GOT3 (cell line): Measurements from ENCODE around the gene ADH4.

Source experiments
- DNase-seq: peaks from one replicate; lab custom pipeline; 2025; ENCODE audit warnings: mixed read lengths; lab: John Stamatoyannopoulos, UW

The ADH4 gene

DNA sequence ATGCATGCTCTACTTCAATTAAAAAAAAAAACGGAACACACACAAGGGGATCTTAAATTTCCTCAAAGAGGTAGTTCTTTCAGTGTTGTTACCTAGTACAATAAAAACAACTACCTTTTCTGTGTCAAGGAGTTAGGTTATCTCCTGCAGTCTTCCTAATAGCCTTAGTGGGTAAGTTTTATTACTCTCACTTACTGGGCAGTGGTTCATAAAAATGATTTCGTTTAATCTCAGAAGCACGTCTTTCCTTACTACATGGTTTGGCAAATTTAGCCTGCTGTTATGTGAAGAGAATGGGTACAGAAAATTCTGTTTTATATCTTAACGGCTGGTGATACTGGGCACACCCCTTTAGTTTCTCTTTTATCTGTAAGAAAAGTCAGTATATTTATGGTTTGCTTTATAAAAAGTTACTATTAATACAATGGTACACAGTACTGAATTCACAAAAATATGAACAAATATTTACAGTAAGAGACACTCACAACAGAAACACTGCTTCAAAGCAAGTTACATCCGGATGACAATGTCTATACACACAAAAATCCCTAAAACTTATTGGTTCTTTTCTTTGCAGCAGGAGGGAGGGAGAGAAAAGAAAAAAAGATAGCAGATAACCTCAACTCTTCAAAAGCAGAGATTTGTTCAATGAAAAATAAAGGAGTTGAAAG lies 64.3 kb downstream of the ADH4 start:
- DNase-seq = no peak

DNA sequence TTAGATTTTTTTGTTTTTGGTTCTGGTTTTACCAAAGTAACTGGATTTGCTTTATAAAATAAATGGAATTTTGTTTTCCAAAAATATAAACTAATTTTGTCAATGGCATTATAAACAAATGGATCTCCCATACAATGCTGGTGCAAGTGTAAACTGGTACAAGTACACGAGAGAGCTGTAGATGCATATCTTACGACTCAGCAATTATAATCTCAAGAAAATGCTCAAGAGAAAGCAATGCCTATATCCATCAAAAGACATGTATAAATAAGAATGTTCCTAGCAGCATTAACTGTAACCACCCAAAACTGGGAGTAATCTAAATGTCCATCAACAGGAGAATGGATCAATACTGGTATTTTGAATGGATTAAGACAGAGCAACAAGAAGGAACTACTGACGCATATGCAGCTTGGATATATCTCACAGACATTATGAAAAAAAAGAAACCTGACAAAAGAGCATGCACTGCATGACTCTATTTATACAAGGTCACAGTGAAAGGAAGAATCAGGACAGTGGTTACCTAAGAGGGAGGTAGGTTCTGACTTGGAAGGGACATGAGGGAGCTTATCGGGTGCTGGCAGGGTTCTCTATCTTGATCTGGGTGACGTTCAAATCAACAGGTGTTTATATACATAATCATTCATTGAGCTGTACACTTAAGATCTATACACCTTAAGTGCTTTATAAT lies 65.0 kb downstream of the ADH4 start:
- DNase-seq = no peak

DNA sequence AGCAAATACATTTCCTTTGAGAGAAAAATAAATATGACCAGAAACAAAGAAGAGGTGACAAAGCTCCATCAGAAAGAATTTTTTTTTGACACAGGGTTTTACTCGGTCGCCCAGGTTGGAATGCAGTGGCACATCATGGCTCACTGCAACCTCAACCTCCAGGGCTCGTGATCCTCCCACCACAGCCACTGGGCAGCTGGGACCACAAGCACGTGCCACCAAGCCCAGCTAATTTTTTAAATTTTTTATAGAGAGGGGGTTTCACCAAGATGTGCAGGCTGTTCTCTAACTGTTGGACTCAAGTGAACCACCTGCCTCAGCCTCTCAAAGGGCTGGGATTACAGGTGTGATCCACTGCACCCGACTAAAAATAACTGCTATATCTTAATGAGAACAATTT lies 65.8 kb downstream of the ADH4 start:
- no peak for DNase-seq

DNA sequence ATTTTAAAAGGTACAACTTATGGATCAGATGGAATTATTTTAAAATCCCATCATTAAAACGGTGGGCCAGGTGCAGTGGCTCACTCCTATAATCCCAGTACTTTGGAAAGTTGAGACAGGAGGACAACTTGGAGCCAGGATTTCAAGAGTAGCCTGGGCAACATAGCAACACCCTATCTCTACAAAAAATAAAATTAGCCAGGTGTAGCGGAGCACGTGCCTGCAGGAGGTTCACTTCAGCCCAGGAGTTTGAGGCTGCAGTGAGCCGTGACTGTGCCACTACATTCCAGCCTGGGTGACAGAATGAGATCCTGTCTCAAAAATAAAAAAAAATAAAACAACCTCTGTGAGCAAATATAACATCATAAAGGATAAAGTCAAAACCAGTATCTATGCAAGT lies 66.9 kb downstream of the ADH4 start:
- no peak for DNase-seq

DNA sequence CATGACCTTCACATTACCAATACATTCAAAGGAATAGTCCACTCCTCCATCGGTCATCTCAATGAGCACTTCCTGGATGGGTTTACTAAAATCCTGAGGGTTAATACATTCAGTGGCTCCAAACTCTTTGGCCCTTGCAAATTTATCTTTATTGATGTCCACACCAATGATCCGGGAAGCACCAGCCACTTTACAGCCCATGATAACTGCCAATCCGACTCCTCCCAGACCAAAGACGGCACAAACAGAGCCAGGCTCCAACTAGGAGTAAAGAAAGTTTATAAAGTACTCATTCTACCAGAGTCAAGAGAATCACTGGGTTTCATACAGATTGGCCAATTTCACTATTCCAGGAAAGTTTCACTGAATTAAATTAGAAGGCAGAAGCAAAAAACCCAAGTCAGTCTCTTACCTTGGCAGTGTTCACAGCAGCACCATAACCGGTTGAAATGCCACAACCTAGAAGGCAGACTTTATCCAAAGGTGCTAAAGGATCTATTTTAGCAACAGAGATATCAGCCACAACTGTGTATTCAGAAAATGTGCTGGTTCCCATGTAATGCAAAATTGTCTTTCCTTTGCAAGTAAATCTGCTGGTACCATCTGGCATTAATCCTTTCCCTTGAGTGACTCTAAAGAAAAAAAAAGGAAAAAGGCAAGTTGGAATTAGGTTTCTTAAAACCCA lies 67.7 kb downstream of the ADH4 start:
- no peak for DNase-seq

DNA sequence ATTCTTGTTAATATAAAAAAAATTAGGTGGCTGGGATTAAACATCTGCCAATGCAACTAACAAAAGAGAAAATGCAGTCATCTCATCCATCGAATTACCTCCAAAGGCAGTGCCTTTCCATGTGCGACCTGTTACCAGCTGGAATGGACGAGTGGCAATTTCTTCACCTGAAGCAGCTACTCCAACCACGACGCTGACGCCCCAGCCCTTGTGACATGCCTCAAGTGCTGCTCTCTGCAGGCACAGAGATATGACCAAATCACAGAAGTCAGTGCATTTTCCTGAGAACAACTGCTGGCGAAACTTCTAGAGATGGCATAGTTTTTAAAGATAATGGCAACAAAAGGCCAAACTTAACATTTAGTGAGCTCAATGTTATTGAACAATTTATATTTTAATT lies 69.3 kb downstream of the ADH4 start:
- DNase-seq = no peak
